ENCODE data around the gene MYO3B. TPM values are rescaled to one million over a fixed set of nuclear protein-coding genes. Genes with fewer than 3 reads are reported as not detected.

MYO3B gene
- total RNA-seq, 1 donor from 2014 or later = not detected

DNA sequence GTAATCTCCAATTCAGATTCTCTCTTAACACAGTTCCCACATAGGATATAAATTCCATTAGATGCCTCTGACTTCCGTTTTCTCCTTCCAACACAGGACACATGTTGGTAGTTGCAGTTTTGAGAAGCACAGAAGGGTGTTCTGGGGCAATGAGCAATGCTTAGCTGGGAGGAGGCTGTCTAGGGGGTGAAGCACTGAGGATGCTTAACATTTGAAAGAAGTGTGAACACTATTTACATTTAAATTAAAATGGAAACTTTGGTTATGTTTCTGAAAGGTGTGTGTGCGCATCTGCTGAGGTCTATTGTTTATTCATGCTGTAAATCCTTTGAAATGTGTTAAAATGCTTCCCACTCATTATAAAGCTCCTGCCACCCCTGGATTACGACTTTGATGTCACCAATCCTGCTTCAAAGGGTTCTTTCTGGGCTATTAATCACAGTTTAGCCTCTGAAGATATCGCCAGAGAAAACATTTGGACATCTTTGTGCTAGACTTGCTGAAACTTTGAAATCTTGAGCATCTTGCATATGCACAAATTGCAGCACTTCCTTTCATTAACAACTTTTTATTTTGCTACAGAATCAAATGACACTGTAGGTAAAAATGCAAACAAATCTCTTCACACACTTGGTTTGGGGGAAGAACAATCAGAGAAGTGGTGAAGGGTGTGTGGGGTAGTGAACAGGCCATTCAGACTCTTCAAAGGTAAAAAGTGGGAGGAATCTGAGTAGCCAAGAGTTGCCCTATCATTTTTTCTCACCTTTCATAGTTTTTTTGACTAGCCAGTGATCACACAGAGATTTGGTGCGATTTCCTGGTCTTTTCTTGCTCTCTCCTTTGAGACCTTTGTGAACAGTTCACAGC, 258.4 kb downstream of the MYO3B start:
- no peak overlapping the region for H3K27ac ChIP-seq
- H3K4me1 ChIP-seq = no peaks in the 10 kb centered on the region
- TF ChIP-seq, protein P1, sequence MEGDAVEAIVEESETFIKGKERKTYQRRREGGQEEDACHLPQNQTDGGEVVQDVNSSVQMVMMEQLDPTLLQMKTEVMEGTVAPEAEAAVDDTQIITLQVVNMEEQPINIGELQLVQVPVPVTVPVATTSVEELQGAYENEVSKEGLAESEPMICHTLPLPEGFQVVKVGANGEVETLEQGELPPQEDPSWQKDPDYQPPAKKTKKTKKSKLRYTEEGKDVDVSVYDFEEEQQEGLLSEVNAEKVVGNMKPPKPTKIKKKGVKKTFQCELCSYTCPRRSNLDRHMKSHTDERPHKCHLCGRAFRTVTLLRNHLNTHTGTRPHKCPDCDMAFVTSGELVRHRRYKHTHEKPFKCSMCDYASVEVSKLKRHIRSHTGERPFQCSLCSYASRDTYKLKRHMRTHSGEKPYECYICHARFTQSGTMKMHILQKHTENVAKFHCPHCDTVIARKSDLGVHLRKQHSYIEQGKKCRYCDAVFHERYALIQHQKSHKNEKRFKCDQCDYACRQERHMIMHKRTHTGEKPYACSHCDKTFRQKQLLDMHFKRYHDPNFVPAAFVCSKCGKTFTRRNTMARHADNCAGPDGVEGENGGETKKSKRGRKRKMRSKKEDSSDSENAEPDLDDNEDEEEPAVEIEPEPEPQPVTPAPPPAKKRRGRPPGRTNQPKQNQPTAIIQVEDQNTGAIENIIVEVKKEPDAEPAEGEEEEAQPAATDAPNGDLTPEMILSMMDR (IDR thresholded peaks at IDR 0.05) = no peak
- H3K27me3 ChIP-seq (ENCODE audit: low read depth) = no peaks in the 10 kb centered on the region
- ATAC-seq (no peak), DNase-seq (no peak)
- H3K36me3 ChIP-seq = no peaks in the 10 kb centered on the region
- intact Hi-C loops (cut with DNase I) = no loop called here
- no peaks in the 10 kb centered on the region for H3K9me3 ChIP-seq
- H3K4me3 ChIP-seq = no peak overlapping the region

DNA sequence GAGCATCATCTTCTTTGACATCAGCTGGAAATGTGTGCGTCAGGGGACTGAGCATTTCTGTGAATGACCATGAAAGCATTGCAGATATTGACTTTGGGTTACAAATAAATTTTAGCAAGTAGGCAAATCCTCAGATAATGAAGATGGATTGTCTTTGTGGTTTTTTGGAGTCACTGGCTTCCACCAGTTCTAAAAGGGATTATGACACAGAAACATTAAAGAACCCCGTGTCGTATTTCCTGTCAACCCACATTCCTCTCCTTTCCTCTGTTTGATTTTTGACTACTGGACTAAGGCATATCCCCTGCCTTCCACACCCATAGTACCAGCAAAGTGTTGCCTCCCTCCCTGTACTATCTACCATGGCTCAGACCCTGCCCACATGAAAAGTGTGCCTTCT, 268.1 kb downstream of the MYO3B start:
- ATAC-seq (no peak), DNase-seq (no peak)
- TF ChIP-seq, protein P1 (IDR thresholded peaks at IDR 0.05) = no peak
- no peak overlapping the region for H3K4me3 ChIP-seq
- intact Hi-C loops (cut with DNase I) = no loop called here
- no peaks in the 10 kb centered on the region for H3K9me3 ChIP-seq
- no peaks in the 10 kb centered on the region for H3K4me1 ChIP-seq
- no peaks in the 10 kb centered on the region for H3K36me3 ChIP-seq
- H3K27me3 ChIP-seq (ENCODE audit: low read depth) = peaks cover 3% of the 10 kb centered on the region
- no peak overlapping the region for H3K27ac ChIP-seq

DNA sequence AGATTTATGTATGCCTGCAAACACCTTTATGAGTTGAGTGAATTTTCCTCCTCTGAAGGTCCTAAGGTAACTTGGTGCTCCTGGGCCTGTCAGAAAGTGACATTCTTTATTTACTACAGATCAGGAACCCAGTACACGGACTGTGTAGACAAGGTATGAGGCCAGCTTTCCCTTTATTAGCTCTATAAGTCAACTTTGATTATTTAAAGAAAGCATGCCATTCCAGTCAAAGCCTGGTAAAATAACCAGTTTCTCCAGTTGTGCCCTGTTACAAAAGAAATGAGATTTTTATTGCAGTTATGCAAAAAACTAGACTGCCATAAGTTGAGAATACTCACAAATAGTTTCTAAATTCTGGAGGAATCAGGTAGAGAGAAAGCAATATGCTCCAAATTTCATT, 271.1 kb downstream of the MYO3B start:
- Histone ChIP-seq H3K4me3 (no peak overlapping the region), H3K27ac (no peak overlapping the region), H3K9me3 (no peaks in the 10 kb centered on the region), H3K27me3 (ENCODE audit: low read depth) (peaks cover 3% of the 10 kb centered on the region), H3K4me1 (no peaks in the 10 kb centered on the region), H3K36me3 (no peaks in the 10 kb centered on the region)
- TF ChIP-seq, protein P1 (IDR thresholded peaks at IDR 0.05) = no peak
- intact Hi-C loops (cut with DNase I) = no loop called here
- DNase-seq (no peak), ATAC-seq (no peak)

DNA sequence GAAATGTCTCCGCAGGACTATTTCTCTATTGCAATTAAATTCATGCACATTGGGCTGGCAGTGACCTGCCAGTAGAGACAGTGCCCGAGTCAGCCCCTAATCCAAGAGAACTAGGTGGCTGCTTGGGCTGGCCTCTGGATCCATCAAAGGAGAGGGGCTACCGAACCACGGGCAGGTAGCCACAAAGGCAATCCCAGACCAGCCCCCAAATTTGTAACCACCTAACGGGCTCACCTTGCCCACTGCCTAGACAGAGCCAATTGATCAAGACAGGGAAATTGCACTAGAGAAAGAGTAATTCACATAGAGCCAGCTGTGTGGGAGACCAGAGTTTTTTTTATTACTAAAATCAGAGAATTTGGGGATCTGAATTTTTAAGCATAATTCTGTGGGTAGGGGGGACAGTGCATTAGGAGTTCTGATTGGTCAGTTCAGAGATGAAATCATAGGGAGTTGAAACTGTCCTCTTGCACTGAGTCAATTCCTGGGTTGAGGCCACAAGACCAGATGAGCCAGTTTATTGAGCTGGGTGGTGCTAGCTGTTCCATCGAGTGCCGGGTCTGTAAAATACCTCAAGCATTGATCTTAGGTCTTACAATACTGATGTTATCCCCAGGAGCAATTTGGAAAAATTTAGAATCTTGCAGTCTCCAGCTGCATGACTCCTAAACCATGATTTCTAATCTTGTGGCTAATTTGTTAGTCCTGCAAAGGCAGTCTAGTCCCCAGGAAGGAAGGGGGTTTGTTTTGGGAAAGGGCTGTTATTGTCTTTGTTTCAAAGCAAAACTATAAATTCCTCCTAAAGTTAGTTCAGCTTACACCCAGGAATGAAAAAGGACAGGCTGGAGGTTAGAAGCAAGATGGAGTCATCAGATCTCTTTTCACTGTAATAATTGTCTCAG, 276.8 kb downstream of the MYO3B start:
- no peaks in the 10 kb centered on the region for H3K36me3 ChIP-seq
- no peaks in the 10 kb centered on the region for H3K9me3 ChIP-seq
- intact Hi-C loops (cut with DNase I) = no loop called here
- TF ChIP-seq, protein P1 (IDR thresholded peaks at IDR 0.05) = no peak
- no peaks in the 10 kb centered on the region for H3K27me3 ChIP-seq (ENCODE audit: low read depth)
- H3K4me1 ChIP-seq = no peaks in the 10 kb centered on the region
- no peak for DNase-seq
- no peak overlapping the region for H3K27ac ChIP-seq
- H3K4me3 ChIP-seq = no peak overlapping the region
- ATAC-seq = no peak

DNA sequence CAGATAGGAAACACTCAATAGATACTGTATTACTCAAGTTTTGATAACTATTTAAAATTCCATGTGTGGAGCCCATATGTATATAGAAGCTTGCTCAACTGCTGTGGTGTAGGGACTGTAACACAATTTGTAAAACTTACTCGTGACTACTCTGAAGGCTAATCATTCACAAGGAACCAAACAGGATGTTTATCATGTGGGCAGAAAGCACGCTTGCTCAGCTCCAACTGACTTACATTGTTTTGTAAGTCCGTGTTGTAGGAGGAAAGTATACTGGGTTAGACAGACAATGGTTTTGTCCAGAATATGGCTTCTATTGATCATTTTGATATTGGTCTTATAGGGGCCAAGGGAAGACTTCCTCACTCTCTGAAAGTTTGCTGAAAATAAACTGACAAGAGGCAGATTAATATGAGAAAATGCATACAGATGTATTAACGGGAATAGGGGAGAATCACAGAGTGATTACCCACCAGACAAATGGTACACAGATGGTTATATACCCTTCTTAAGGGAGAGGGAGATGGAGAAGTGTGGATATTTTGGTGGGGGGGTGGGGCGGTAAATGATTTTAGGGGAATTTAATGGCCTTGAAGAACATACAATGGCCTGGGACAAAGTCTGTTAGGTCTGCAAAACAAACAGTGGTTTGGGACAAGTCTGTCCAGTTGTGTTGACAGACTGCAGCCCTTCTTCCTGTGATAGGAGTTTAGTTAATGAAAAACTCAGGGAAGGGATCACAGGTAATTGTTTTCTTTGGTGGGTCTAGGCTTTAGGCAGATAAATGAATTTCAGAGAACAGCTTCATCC, 277.9 kb downstream of the MYO3B start:
- DNase-seq = no peak
- Histone ChIP-seq H3K36me3 (no peaks in the 10 kb centered on the region), H3K4me3 (no peak overlapping the region), H3K27ac (no peak overlapping the region), H3K9me3 (no peaks in the 10 kb centered on the region), H3K4me1 (no peaks in the 10 kb centered on the region), H3K27me3 (ENCODE audit: low read depth) (no peaks in the 10 kb centered on the region)
- no peak for ATAC-seq
- TF ChIP-seq, protein P1 (IDR thresholded peaks at IDR 0.05) = no peak
- intact Hi-C loops (cut with DNase I) = no loop called here

All from lower lobe of right lung (tissue), 2 donors.